GM21737 (cell line): ENCODE results near the gene MEP1A.
"Not testable (repeated sequence)": the region's sequence is repeated elsewhere in the genome, so short reads cannot be mapped to it uniquely, and the experiment has no call there.

Source experiments
- ATAC-seq: cut with Tn5 transposase; IDR thresholded peaks from one replicate; pipeline ENCODE4 v1.9.1; 2021; ENCODE audit warnings: mild to moderate bottlenecking, moderate library complexity; ENCODE audit not compliant: unreplicated experiment

MEP1A gene

GRCh38 chr6:46832816-46833215 lies 39.6 kb downstream of the MEP1A start:
- ATAC-seq: no peak

GRCh38 chr6:46834257-46834916 lies 41.2 kb downstream of the MEP1A start:
- ATAC-seq: not testable (repeated sequence)

DNA sequence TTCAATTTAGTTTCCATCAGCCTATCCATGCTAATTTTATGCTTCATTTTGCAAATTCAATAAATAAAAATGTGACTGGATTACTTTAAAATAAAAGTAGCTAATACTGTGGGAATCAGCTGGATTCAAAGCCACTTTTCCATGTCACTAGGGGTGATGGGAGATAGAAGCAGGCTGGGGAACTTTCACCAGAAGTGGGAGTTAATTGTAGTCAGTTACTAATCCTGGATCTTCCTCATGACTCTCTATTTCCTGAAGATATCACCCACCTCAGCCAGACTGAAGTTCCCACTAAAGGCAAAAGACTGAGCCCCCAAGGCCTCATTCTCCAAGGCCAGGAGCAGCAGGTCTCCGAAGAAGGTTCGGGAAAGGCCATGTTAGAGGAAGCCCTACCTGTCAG lies 41.8 kb downstream of the MEP1A start:
- ATAC-seq: not testable (repeated sequence)

- no peak for ATAC-seq
Measured at GRCh38 chr6:46838033-46838432, 44.8 kb downstream of the MEP1A start.

DNA sequence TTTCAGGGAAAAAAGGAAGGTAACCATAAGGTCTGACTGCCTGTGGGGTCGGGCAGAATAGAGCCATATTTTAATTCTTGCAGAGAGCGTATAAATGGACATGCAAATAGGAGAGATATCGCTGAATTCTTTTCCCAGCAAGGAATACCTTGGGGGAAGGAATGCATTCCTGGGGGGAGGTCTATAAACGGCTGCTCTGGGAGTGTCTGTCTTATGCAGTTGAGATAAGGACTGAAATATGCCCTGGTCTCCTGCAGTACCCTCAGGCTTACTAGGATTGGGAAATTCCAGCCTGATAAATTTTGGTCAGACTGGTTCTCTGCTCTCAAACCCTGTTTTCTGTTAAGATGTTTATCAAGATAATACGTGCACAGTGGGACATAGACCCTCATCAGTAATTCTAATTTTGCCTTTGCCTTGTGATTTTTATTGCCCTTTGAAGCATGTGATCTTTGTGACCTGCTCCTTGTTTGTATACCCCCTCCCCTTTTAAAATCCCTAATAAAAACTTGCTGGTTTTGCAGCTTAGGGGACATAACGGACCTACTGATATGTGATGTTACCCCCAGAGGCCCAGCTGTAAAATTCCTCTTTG lies 49.2 kb downstream of the MEP1A start:
- not testable (repeated sequence) for ATAC-seq

GRCh38 chr6:46845126-46845525 lies 51.9 kb downstream of the MEP1A start:
- ATAC-seq: no peak

DNA sequence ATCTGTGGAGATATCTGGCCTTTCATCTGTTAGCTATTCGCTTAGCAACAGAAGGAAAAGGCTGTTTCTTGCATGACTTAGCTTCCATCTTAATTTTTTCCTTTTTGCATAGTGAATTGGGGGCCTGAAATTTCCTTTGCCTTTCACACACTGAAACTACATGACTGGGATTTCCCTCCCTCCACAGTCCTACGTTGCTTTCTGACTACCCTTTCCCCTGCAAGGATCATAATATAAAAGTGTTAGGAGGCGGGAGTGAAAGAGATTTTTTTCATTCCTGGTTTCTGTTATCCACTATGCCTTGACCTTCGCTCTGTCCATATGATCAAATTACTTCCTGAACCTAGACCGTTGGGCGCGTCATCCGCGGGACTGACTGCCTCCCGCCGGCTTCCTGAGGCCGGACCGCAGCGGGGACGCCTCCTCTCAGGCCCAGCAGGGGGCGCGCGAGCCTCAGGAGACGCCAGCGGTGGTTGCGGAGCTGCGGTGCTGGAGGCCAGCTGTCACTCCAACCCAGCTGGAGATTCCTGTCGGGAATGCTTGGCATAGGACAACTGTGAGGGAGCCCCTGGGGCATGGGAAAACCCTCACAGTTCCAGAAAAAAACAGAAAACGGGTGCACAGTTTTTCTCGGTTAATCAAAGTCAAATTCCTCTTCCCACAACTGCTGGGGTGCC lies 55.6 kb downstream of the MEP1A start:
- ATAC-seq: peak; percentile 80

DNA sequence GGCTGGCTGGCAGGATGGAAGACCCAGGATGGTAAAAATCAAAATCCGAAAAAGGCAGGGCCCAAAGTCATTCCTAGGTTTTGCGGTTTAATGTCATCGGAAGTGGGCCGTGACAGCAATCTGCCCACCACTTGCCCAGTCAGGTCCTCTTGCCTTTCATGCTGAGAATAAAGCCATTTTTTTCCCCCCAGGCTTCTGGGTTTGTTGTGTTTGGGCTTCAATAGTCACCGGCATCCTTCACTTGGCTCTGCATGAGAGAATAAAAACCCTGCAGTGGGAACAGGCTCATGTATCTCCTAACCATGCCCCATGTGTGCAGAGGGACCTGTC lies 56.1 kb downstream of the MEP1A start:
- ATAC-seq: no peak

DNA sequence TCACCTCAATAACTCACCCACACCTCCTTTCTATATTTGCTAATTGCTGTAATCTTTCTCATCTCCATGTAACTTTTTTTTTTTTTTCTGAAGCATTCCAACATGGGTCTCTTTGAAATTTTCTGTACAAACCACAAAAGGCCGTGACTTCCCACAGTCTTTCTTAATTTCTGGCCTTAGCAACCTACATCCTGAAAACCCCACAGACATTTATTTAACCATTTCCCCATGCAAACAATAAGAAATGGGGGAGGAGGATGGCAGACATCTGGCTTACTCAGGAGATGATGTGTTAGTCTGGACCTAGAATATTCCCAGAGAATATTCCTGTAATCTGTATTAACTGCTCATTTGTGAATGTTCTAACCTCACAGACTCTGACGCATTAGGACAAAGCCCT lies 57.6 kb downstream of the MEP1A start:
- ATAC-seq: no peak

DNA sequence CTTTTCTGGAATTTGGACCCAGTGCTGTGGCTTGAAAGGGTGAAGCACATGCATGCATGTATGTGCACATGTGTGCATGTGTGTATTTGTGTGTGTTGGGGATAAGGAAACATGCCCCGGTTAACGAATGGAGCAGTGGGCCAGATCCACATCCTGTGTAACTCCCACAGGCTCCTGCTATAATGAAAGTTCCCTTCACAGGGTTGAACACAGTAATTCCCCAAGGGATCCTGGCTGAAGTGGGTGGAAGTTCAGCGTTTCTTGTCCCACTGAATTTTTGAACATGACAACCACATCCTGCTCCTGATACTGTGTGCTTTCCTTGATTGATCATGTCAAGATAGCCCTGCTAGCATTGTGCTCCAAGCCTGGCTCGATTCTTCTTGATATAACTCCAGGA lies 58.4 kb downstream of the MEP1A start:
- ATAC-seq: not testable (repeated sequence)

DNA sequence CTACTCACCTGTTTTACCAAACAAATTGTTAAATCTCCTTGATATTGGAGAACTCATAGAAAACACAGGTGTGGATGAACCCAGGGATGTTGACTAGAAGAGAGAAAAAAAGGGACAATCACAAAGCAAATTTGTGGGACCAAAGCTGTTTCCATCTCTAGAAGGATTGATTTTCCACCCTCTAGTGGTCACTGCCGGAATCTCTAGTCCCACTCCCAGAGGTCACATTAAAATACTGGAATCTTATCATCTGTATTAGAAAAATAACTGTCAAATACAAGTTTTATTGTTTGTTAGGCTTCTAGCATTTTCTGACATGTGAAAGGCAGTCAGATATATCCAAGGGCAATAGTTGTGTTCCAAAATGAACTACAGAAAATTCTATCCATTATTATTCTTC lies 62.8 kb downstream of the MEP1A start:
- ATAC-seq: not testable (repeated sequence)

- no peak for ATAC-seq
Measured at GRCh38 chr6:46862381-46862780, 69.2 kb downstream of the MEP1A start.

DNA sequence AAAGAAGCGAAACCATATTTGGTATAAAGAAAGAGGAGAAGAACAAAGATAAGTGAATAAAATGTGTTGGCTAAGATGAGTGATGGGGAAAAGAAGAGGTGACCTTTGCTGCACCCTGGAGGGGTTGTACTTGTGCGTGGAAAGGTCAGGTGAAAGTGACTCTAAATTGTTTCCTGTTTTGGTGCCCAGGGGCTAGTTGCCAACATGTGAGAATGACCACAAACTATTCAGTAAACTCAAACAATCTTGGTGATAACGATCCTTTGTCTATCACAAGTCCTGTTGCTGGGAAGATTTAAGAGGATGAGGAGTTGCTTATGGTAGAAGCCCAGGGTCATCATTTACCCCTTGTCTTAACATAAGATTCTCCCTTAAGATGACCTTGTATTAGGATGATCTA lies 70.6 kb downstream of the MEP1A start:
- ATAC-seq: no peak

GRCh38 chr6:46865221-46865620 lies 72.0 kb downstream of the MEP1A start:
- ATAC-seq: no peak

DNA sequence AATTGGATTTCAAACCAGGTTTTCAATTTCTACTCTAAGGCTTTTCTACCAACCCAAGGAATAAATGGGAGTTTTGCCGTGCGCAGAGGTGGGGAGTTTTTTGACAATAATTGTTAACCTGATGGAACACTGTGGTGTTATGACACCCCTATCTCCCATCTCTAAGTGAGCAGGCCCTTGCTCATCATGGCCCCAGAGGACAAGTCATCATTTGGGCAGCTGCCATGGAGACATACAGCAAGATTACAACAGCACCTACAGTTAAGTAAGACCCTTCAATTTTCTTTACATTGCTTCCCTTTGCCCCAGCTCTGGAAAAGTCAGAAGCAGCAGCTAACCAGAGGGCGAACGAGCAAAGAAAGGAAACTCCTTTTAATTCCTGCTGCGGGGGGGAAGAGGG lies 74.2 kb downstream of the MEP1A start:
- ATAC-seq: no peak

DNA sequence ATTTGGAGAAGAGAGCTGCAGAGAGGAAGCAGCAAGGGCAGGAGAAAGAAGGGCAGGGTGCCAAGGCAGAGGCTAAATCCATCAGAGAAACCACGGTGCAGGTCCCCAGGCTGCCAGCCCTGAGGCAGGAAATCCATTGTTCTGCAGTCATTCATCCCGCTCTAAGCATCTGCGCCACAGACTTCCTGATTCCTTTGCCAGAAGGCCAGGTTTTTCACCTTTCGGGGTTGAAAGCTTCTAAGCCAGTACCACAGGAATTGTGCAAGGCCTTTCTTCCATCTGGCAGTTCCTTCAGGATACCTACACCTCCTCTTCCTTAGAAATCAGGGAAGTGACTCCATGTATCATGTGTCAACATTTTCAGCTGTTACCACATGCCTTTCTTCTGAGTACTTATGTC lies 82.9 kb downstream of the MEP1A start:
- ATAC-seq: no peak

- ATAC-seq: no peak
Measured at GRCh38 chr6:46879003-46879402, 85.8 kb downstream of the MEP1A start.

- no peak for ATAC-seq
Measured at GRCh38 chr6:46882645-46883044, 89.5 kb downstream of the MEP1A start.

- no peak for ATAC-seq
Measured at GRCh38 chr6:46888031-46888430, 94.8 kb downstream of the MEP1A start.

DNA sequence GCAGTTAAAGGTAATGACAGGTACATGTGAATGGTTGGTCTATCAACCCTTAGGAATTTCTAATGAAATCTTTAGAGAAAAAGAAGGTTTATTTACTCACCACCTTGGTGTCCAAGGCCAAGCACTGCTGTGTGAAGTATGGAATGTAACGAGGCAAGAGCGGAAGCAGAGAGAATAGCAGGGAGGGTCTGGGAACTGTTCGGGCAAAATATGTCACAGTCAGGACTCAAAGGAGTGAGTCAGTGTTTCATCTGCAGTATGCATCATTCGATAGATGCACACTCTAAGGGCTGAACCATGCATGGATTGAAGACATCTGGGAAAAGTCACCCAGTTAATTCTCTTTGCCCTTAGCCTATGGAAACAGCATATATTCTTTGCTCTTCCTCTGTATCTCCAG lies 95.4 kb downstream of the MEP1A start:
- no peak for ATAC-seq
